B cell (primary cell): ENCODE results near the gene MIOX.

Experiments
- CTCF ChIP-seq: fragments of 200-600 bp; IDR thresholded peaks from one replicate; pipeline ENCODE4 v1.8.0; 2022; ENCODE audit warnings: antibody characterized with exemption, mild to moderate bottlenecking
- EZH2 ChIP-seq: IDR thresholded peaks from 2 replicates; pipeline ENCODE4 v1.6.1; 2012; ENCODE audit warnings: borderline replicate concordance, low read depth, mild to moderate bottlenecking, moderate library complexity, low read length; ENCODE audit not compliant: insufficient read depth, poor library complexity, severe bottlenecking

GRCh38 chr22:50443197-50443596 lies 43.5 kb upstream of the MIOX start:
- TF ChIP-seq CTCF (no peak), EZH2 (no peak)
